ENCODE data around the gene PRODH. TPM values are rescaled to one million over a fixed set of nuclear protein-coding genes. Genes with fewer than 3 reads are reported as not detected.
"Not testable (repeated sequence)": the region's sequence is repeated elsewhere in the genome, so short reads cannot be mapped to it uniquely, and the experiment has no call there.

The PRODH gene
- total RNA-seq, 4 donors from 2014 or later = 1.0 to 3.7 (median 2.6) TPM; not detected in 1

DNA sequence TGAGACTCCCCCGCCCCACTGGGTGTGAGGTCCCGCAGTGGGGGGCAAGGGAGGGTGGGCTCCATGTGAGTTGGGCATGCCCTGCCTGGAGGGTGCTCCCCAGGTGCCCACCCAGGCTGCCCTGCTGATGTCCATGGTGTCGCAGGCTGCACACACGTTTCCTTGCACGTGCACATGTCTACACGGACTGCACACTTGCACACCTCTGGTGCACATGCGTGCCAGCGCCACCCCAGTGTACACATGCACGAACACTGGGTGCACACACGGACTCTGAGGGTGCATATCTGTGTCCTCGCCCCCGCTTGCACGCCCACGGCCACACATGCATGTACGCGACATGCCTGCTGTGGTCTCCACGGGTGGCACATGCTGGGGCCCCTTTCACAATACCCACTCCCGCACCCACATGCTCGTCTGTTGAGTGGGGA, 35.2 kb upstream of the PRODH start:
- Histone ChIP-seq H3K4me3 (no peak overlapping the region), H3K36me3 (no peaks in the 10 kb centered on the region), H3K27ac (no peak overlapping the region), H3K4me1 (peaks cover 0 to 7% of the 10 kb centered on the region in 2 donors), H3K27me3 (peaks cover 0 to 4% of the 10 kb centered on the region in 2 donors), H3K9me3 (no peaks in the 10 kb centered on the region)
- no peak for DNase-seq
- intact Hi-C loops (cut with DNase I; ENCODE audit: low total_unique reads) = no loop called here
- no peak for TF ChIP-seq POLR2A (IDR thresholded peaks at IDR 0.05)
- TF ChIP-seq, protein P1, sequence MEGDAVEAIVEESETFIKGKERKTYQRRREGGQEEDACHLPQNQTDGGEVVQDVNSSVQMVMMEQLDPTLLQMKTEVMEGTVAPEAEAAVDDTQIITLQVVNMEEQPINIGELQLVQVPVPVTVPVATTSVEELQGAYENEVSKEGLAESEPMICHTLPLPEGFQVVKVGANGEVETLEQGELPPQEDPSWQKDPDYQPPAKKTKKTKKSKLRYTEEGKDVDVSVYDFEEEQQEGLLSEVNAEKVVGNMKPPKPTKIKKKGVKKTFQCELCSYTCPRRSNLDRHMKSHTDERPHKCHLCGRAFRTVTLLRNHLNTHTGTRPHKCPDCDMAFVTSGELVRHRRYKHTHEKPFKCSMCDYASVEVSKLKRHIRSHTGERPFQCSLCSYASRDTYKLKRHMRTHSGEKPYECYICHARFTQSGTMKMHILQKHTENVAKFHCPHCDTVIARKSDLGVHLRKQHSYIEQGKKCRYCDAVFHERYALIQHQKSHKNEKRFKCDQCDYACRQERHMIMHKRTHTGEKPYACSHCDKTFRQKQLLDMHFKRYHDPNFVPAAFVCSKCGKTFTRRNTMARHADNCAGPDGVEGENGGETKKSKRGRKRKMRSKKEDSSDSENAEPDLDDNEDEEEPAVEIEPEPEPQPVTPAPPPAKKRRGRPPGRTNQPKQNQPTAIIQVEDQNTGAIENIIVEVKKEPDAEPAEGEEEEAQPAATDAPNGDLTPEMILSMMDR (IDR thresholded peaks at IDR 0.05) = no peak

DNA sequence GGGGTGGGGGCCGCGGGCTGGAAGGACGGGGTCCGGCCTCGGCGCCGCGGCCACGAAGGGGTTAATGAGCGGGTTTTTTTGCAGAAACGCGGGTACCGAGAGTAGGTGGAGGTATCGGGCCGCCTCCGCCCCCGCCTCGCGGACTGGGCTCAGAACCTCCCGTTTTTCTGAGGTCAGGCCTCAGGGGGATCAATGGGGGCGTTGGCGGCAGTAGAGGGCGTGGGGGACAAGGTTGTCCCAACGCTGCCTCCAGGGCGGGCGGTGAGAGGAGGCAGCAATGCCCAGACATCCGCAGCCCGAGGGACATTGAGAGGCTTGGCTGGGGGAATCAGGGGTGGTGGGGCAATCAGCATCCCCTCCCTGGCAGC, 34.8 kb upstream of the PRODH start:
- Histone ChIP-seq H3K36me3 (no peaks in the 10 kb centered on the region), H3K27me3 (peaks cover 0 to 4% of the 10 kb centered on the region in 2 donors), H3K9me3 (no peaks in the 10 kb centered on the region), H3K4me1 (peaks cover 0 to 7% of the 10 kb centered on the region in 2 donors), H3K27ac (no peak overlapping the region), H3K4me3 (no peak overlapping the region)
- no peak for DNase-seq
- intact Hi-C loops (cut with DNase I; ENCODE audit: low total_unique reads) = no loop called here
- no peak for TF ChIP-seq POLR2A (IDR thresholded peaks at IDR 0.05)
- TF ChIP-seq, protein P1 (IDR thresholded peaks at IDR 0.05) = no peak

DNA sequence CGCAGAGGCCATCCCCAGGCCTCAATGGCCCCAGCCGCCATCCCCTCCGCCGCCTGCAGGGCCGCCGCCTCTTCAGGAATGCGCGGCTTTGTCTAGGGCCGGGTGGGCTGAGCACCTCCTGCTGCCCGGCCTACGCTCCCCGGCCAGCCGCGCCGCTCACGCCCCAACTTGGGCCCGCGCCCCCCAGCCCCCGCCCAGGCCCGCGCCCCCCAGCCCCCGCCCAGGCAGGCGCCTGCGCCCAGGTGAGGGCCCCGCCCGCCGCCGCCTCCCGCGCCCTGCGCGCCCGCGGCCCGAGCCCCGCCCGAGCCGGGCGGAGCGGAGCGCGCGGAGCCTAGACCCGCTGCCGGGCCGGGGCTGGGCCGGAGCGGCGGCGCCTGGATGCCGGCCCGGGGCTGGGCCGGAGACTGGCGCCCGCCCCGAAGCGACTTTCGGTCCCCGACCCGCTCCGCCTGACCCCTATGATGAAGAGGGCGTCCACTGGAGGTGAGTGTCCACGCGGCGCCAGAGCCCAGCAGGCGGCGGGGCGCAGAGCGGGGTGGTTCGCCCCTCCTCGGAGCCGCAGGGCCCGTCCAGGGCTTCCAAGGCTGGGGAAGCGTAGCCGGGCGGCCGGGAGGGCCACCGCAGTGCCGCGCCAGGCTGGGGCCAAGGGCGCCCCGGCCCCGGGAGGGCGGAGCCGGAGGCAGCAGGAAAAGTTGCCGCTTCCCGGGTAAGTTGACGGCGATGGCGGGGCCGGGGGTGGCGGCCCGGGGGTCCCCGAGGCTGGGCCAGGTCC, 34.3 kb upstream of the PRODH start:
- Histone ChIP-seq H3K36me3 (no peaks in the 10 kb centered on the region), H3K27ac (no peak overlapping the region), H3K4me1 (peaks cover 0 to 7% of the 10 kb centered on the region in 2 donors), H3K9me3 (no peaks in the 10 kb centered on the region), H3K4me3 (no peak overlapping the region), H3K27me3 (peaks cover 0 to 4% of the 10 kb centered on the region in 2 donors)
- TF ChIP-seq POLR2A (IDR thresholded peaks at IDR 0.05) = no peak
- TF ChIP-seq, protein P1 (IDR thresholded peaks at IDR 0.05) = no peak
- DNase-seq = no peak
- intact Hi-C loops (cut with DNase I; ENCODE audit: low total_unique reads) = no loop called here

DNA sequence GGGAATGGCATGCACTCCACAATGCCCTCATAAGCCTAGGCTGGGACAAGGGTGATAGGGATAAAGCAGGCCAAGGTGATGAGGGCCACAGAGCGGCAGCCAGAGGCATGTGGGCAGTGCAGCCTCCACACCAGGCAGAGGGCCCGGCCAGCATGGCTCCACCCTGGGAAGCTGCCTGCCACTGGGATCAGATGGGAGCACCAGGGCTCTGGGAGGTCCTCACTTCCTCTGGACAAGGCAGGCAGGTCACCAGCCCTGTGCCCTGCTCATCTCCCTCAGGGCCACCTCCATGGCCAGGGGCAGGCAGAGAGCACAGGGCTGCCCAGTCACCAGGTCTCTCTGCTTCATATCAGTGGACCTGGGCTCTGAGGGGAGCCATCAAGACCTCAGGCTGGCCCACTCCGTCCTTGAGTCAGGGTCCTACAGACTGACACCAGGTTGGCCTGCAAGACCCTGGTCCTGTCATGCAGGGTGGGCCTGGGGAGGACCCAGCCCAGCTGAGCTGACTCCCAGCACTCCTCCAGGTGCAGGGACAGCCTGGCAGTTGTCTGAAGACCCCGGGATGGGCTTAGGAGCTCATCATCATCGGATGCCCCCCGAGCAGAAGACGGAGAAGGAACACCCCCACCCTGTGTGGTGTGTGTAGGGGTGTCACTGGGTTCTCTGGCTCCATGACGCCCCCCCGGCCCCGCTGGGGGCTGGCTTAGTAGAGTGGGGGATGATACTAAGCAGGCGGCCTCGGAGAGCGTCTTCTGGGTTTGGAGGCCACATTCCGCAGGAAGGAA, 33.3 kb upstream of the PRODH start:
- H3K36me3 ChIP-seq; H3K9me3 ChIP-seq; DNase-seq; intact Hi-C loops (cut with DNase I; ENCODE audit: low total_unique reads); H3K4me3 ChIP-seq; H3K27ac ChIP-seq; H3K27me3 ChIP-seq; H3K4me1 ChIP-seq: not testable (repeated sequence)

DNA sequence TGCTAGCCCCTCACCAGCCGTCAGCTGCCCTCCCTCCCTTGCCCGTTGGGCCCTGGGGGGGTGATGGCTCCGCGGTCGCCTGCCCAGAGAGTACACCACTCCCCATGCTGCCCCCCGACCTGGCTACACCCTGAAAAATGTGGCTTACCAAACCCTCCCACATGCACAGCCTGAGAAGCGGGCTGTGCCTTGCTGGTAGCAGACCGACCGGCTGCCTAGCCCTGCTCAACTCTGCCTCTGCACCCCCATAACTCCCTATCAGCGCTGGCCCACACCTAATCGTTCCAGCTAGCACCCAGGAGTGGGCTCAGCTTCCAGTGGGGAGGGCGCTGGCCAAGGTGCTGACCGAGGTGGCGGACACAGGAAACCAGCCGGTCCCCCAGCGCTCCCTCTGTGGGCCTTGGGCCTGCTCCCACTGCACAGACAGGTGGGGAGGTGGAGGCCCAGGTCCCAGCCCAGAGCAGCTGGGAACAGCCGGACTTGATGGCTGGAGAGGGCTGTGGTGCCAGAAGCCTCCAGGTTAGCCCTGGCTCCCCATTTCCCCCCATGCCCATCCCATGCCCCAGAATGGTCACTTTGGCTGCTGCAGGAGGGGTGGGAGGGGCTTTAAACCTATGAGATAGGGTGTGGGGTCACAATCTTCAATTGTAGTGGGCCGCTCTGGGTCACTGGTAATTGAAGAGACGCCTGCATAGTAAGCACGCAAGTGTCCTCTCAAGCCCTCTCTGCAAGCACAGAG, 32.1 kb upstream of the PRODH start:
- peaks cover 0 to 7% of the 10 kb centered on the region in 2 donors for H3K4me1 ChIP-seq
- no peaks in the 10 kb centered on the region for H3K36me3 ChIP-seq
- no peak overlapping the region for H3K27ac ChIP-seq
- no peaks in the 10 kb centered on the region for H3K9me3 ChIP-seq
- DNase-seq = no peak
- peaks cover 0 to 4% of the 10 kb centered on the region in 2 donors for H3K27me3 ChIP-seq
- no peak overlapping the region for H3K4me3 ChIP-seq
- intact Hi-C loops (cut with DNase I; ENCODE audit: low total_unique reads) = no loop called here
- TF ChIP-seq, protein P1 (IDR thresholded peaks at IDR 0.05) = no peak

DNA sequence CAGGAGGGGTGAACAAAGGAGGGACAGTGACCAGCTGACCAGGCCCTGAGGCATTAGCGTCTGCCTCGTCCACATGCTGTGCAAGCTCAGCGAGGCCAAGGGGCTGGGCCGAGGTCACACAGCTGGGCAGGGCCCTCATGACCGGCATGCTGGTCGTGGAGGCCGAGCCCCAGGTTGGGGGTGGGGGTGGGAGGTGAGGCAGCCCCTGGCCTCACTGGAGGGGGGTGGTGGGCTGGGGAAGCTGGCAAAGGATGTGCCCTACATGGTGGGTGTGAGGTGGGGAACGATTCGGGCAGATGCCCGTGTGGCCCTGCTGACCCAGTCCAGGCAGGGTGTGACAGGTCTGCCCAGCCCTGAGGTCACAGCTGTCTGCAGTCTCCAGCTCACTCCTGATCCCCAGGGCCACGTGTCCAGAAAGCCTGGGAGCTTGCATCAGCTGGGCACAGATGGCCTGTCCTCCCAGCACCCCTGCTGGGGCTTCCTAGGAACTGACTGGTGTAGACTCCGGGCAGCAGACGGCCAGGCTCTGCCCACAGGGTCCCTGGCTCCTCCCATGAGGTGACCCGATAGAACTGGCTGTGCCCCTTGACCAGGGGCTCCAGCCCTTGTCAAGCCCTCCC, 31.4 kb upstream of the PRODH start:
- H3K4me3 ChIP-seq; H3K4me1 ChIP-seq; H3K36me3 ChIP-seq; H3K9me3 ChIP-seq; H3K27me3 ChIP-seq; intact Hi-C loops (cut with DNase I; ENCODE audit: low total_unique reads); DNase-seq; H3K27ac ChIP-seq: not testable (repeated sequence)

Data from uterus (tissue), 4 donors.